ENCODE measurements around the gene ASCL2. TPM values are rescaled to one million over a fixed set of nuclear protein-coding genes. Genes with fewer than 3 reads are reported as not detected.

ASCL2 gene
- total RNA-seq, 3 donors from 2014 or later (not counting 1 experiment from before 2014, with no cell fraction given): 10.8 to 16.8 (median 16.0) TPM

DNA sequence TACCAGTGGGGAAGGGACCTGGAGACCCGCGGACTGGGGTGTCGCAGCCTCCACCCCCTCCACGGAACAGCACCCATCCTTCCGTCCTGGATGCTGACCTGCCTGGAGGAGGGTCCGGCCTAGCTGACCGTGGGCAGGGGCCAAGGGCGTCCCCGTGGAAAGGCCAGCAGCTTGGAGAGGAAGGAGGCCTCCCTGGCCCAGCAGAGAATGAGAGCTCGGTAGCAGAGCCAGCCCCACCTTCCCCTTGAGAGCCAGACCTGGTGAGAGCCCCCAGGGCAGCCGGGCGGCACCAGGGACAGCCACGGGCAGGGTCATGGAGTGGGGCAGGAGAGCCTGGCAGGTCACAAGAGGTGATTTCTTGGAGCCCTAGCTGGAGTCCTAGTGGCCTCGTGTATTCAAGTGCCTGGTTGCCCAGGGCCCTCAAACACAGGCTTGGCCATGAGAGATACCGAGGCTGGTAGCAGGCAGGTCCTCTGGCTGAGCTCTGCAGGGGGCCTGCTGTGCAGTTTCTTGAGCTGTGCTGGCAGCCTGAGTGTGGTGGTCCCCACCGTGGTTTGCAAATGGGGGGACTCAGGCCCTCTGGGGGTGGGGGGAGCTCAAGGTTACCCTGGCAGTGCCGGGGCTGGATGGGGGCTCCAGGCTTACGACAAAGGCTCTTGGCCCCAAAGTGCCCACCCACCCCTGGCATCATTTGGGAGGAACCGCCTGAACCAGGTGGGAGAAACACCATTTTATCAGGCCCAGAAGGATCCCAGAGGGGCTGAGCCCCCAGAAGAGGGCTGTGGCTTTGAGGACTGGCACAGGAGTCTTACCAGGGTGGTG, 39.1 kb upstream of the ASCL2 start:
- Mint-ChIP-seq H3K27ac (peak overlapping the region in 1 of 2 donors; percentile 82), H3K36me3 (no peaks in the 10 kb centered on the region), H3K4me3 (no peak overlapping the region), H3K27me3 (ENCODE audit: low read depth in 2 of 2) (no peaks in the 10 kb centered on the region), H3K4me1 (peaks cover 17 to 55% of the 10 kb centered on the region in 2 donors), H3K9me3 (no peaks in the 10 kb centered on the region)
- peaks cover 6% of the 10 kb centered on the region for H3K36me3 ChIP-seq (ENCODE audit: control insufficient read depth, insufficient read depth, low read length)
- H3K27ac ChIP-seq (ENCODE audit: low read length): no peak overlapping the region
- H3K4me1 ChIP-seq (ENCODE audit: control insufficient read depth, insufficient read depth, low read length): peaks cover 60% of the 10 kb centered on the region
- ATAC-seq: no peak
- no peaks in the 10 kb centered on the region for H3K9me3 ChIP-seq (ENCODE audit: control insufficient read depth, insufficient read depth, low read length)
- intact Hi-C loops (cut with micrococcal nuclease): no loop called here
- DNase-seq: no peak
- H3K27me3 ChIP-seq (ENCODE audit: control insufficient read depth, insufficient read depth, low read length): no peaks in the 10 kb centered on the region
- no peak overlapping the region for H3K4me3 ChIP-seq (ENCODE audit: low read length)
- WGBS (ENCODE audit: insufficient coverage): 91% methylated on average over 19 of the region's 19 CpGs
- TF ChIP-seq, protein P1, sequence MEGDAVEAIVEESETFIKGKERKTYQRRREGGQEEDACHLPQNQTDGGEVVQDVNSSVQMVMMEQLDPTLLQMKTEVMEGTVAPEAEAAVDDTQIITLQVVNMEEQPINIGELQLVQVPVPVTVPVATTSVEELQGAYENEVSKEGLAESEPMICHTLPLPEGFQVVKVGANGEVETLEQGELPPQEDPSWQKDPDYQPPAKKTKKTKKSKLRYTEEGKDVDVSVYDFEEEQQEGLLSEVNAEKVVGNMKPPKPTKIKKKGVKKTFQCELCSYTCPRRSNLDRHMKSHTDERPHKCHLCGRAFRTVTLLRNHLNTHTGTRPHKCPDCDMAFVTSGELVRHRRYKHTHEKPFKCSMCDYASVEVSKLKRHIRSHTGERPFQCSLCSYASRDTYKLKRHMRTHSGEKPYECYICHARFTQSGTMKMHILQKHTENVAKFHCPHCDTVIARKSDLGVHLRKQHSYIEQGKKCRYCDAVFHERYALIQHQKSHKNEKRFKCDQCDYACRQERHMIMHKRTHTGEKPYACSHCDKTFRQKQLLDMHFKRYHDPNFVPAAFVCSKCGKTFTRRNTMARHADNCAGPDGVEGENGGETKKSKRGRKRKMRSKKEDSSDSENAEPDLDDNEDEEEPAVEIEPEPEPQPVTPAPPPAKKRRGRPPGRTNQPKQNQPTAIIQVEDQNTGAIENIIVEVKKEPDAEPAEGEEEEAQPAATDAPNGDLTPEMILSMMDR (IDR thresholded peaks at IDR 0.05): no peak

DNA sequence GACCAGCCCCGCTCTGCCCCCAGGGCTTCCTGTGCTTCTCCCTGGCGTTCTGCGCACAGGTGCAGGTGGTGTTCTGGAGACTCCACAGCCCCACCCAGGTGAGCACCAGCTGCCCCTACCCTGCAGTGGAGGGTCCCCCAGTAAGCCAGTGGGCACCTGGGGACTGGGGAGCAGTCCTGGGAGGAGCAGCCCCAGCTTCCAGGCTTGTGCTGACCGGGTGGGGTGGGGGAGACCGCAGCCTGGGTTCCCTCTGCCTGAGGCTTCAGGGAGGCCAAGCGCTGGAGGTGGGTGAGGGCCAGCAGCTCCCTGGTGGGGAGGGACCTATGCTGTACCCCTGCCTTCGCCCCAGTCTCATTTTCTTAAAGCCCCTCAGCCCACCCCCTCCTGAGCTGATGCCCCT, 38.3 kb upstream of the ASCL2 start:
- no peak for ATAC-seq
- H3K9me3 Mint-ChIP-seq: no peaks in the 10 kb centered on the region
- H3K36me3 Mint-ChIP-seq: no peaks in the 10 kb centered on the region
- Histone ChIP-seq H3K9me3 (ENCODE audit: control insufficient read depth, insufficient read depth, low read length) (no peaks in the 10 kb centered on the region), H3K27me3 (ENCODE audit: control insufficient read depth, insufficient read depth, low read length) (no peaks in the 10 kb centered on the region), H3K4me3 (ENCODE audit: low read length) (no peak overlapping the region), H3K27ac (ENCODE audit: low read length) (no peak overlapping the region), H3K4me1 (ENCODE audit: control insufficient read depth, insufficient read depth, low read length) (peaks cover 60% of the 10 kb centered on the region), H3K36me3 (ENCODE audit: control insufficient read depth, insufficient read depth, low read length) (peaks cover 9% of the 10 kb centered on the region)
- no peak overlapping the region for H3K27ac Mint-ChIP-seq
- TF ChIP-seq, protein P1 (IDR thresholded peaks at IDR 0.05): no peak
- H3K4me3 Mint-ChIP-seq: no peak overlapping the region
- DNase-seq: no peak
- intact Hi-C loops (cut with micrococcal nuclease): no loop called here
- peaks cover 17 to 60% of the 10 kb centered on the region in 2 donors for H3K4me1 Mint-ChIP-seq
- no peaks in the 10 kb centered on the region for H3K27me3 Mint-ChIP-seq (ENCODE audit: low read depth in 2 of 2)
- 91% methylated on average over 6 of the region's 7 CpGs for WGBS (ENCODE audit: insufficient coverage)

DNA sequence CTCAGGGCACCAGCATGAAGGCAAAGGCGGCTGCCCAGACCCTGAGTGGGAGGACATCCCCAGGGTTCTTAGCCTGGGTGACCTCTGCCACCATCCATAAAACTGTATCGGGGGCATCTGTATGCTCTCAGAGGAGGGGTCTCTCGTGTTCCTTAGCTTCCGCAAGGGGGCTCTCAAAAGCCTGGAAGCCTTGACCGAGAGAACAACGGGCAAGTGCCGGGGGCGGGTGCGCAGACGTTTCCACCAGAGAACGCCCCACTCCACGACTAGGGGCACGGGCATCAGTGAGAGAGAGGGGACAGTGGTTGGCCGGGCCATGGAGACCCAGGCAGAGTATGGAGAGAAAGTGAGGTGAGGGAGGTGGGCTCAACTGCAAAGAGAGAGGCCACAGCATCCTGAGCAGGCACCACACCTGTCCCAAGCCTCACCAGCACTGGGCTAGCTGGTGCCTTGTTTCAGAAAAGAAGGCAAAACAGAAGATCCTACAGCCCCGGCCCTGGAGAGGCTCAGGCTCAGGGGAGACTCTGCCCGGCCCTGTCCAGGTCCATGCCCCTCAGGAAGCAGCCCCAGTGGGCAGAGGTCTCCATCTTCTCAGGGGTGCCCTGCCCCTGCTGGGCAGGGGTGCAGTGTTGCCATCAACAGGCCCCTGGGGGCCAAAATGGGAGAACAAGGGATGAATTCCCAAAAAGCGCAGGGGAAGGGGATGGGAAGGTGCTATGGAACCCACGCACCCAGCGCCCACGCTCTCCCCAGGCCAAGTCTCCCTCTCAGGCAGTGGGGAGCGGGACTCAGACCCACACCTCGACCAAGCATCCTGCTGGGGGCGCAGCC, 37.3 kb upstream of the ASCL2 start:
- Histone ChIP-seq H3K4me1 (ENCODE audit: control insufficient read depth, insufficient read depth, low read length) (peaks cover 61% of the 10 kb centered on the region), H3K27ac (ENCODE audit: low read length) (peak overlapping the region; percentile 86), H3K4me3 (ENCODE audit: low read length) (no peak overlapping the region), H3K27me3 (ENCODE audit: control insufficient read depth, insufficient read depth, low read length) (no peaks in the 10 kb centered on the region), H3K36me3 (ENCODE audit: control insufficient read depth, insufficient read depth, low read length) (peaks cover 11% of the 10 kb centered on the region), H3K9me3 (ENCODE audit: control insufficient read depth, insufficient read depth, low read length) (no peaks in the 10 kb centered on the region)
- ATAC-seq: no peak
- Mint-ChIP-seq H3K27me3 (ENCODE audit: low read depth in 2 of 2) (no peaks in the 10 kb centered on the region), H3K36me3 (no peaks in the 10 kb centered on the region), H3K4me1 (peaks cover 17 to 61% of the 10 kb centered on the region in 2 donors), H3K27ac (peak overlapping the region; percentile 86 to 96), H3K4me3 (no peak overlapping the region), H3K9me3 (no peaks in the 10 kb centered on the region)
- intact Hi-C loops (cut with micrococcal nuclease): no loop called here
- no peak for DNase-seq
- TF ChIP-seq, protein P1 (IDR thresholded peaks at IDR 0.05): no peak
- 93% methylated on average over 23 of the region's 23 CpGs for WGBS (ENCODE audit: insufficient coverage)

All from natural killer cell (primary cell).